Measurements from ENCODE around the gene SDK1. TPM values are rescaled to one million over a fixed set of nuclear protein-coding genes. Genes with fewer than 3 reads are reported as not detected.

SDK1 gene
- total RNA-seq, 4 donors from 2014 or later: 2.5 to 12.9 (median 6.1) TPM

- peak in 1 of 2 donors; percentile 66 for DNase-seq (ENCODE audit: low spot score in 2 of 2)
- TF ChIP-seq POLR2AphosphoS5 (IDR thresholded peaks at IDR 0.05) (no peak), CTCF (IDR thresholded peaks at IDR 0.05) (no peak), EP300 (IDR thresholded peaks at IDR 0.05) (no peak), POLR2A (IDR thresholded peaks at IDR 0.05) (no peak)
- H3K27me3 ChIP-seq: no peaks in the 10 kb centered on the region
- no peaks in the 10 kb centered on the region for H3K36me3 ChIP-seq
- H3K4me1 ChIP-seq: no peaks in the 10 kb centered on the region
- WGBS: 92% methylated on average over 8 of the region's 14 CpGs
- H3K9me3 ChIP-seq: no peaks in the 10 kb centered on the region
- no peak overlapping the region for H3K4me3 ChIP-seq
- no peak overlapping the region for H3K27ac ChIP-seq
Observed at GRCh38 chr7:4099651-4100050, 798.6 kb downstream of the SDK1 start.

GRCh38 chr7:4100148-4100547 lies 799.1 kb downstream of the SDK1 start:
- Histone ChIP-seq H3K9me3 (no peaks in the 10 kb centered on the region), H3K36me3 (no peaks in the 10 kb centered on the region), H3K4me3 (no peak overlapping the region), H3K4me1 (no peaks in the 10 kb centered on the region), H3K27ac (no peak overlapping the region), H3K27me3 (no peaks in the 10 kb centered on the region)
- DNase-seq (ENCODE audit: low spot score in 2 of 2): peak in 1 of 2 donors; percentile 61
- TF ChIP-seq POLR2A (IDR thresholded peaks at IDR 0.05): no peak
- 87% methylated on average over 5 of the region's 8 CpGs for WGBS

- H3K9me3 ChIP-seq: no peaks in the 10 kb centered on the region
- WGBS: 96% methylated on average over 11 of the region's 11 CpGs
Observed at GRCh38 chr7:4100691-4101090, 799.6 kb downstream of the SDK1 start.

GRCh38 chr7:4102231-4102841 lies 801.3 kb downstream of the SDK1 start:
- DNase-seq (ENCODE audit: low spot score in 2 of 2): peak in 1 of 2 donors; percentile 58
- TF ChIP-seq CTCF (IDR thresholded peaks at IDR 0.05) (no peak), EP300 (IDR thresholded peaks at IDR 0.05) (no peak), POLR2AphosphoS5 (IDR thresholded peaks at IDR 0.05) (no peak), POLR2A (IDR thresholded peaks at IDR 0.05) (no peak)
- Histone ChIP-seq H3K27ac (no peak overlapping the region), H3K9me3 (no peaks in the 10 kb centered on the region), H3K36me3 (no peaks in the 10 kb centered on the region), H3K4me3 (no peak overlapping the region), H3K27me3 (no peaks in the 10 kb centered on the region), H3K4me1 (no peaks in the 10 kb centered on the region)
- 73% methylated on average over 14 of the region's 14 CpGs for WGBS

More at GRCh38 chr7:4100691-4101090, 799.6 kb downstream of the SDK1 start:
- TF ChIP-seq CTCF (IDR thresholded peaks at IDR 0.05) (no peak), POLR2A (IDR thresholded peaks at IDR 0.05) (no peak), POLR2AphosphoS5 (IDR thresholded peaks at IDR 0.05) (no peak), EP300 (IDR thresholded peaks at IDR 0.05) (no peak)
- Histone ChIP-seq H3K27ac (no peak overlapping the region), H3K27me3 (no peaks in the 10 kb centered on the region), H3K36me3 (no peaks in the 10 kb centered on the region), H3K4me1 (no peaks in the 10 kb centered on the region), H3K4me3 (no peak overlapping the region)
- DNase-seq (ENCODE audit: low spot score in 2 of 2): peak in 1 of 2 donors; percentile 58

- no peaks in the 10 kb centered on the region for H3K36me3 ChIP-seq
- DNase-seq (ENCODE audit: low spot score in 2 of 2): no peak
- no peaks in the 10 kb centered on the region for H3K9me3 ChIP-seq
- no peaks in the 10 kb centered on the region for H3K27me3 ChIP-seq
- TF ChIP-seq CTCF (IDR thresholded peaks at IDR 0.05): no peak
- no peak for TF ChIP-seq POLR2A (IDR thresholded peaks at IDR 0.05)
- H3K27ac ChIP-seq: no peak overlapping the region
- H3K4me1 ChIP-seq: no peaks in the 10 kb centered on the region
- H3K4me3 ChIP-seq: no peak overlapping the region
- 87% methylated on average over 17 of the region's 17 CpGs for WGBS
Observed at GRCh38 chr7:4103352-4104091, 802.5 kb downstream of the SDK1 start.
